Measurements from ENCODE around the gene COBL. TPM values are rescaled to one million over a fixed set of nuclear protein-coding genes. Genes with fewer than 3 reads are reported as not detected.

COBL gene
- total and polyA plus RNA-seq, 2 of the 8 experiments (the other 6 are each of a cell fraction or from before 2014, with no cell fraction given): 13.8 to 40.4 TPM

DNA sequence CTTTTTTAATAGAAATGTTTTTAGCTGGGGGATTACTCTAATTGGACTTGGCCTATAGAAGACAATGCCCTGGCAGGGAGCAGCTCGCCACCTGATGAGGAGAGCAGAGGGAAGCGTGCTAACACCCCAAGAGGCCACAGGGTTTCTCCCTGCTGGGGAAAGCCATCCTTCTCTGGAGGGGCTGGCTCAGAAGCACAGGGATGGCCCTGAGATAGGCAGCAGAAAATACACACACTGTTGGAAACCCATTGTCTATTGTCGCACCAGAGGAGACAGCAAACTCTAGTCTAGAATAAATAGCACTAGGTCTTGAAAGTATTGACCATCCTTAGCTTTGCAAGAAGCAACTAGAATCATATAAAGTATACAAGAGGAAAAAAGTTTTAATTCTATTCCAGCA lies 5.4 kb downstream of the COBL start (continued):
- TF ChIP-seq, protein P1, sequence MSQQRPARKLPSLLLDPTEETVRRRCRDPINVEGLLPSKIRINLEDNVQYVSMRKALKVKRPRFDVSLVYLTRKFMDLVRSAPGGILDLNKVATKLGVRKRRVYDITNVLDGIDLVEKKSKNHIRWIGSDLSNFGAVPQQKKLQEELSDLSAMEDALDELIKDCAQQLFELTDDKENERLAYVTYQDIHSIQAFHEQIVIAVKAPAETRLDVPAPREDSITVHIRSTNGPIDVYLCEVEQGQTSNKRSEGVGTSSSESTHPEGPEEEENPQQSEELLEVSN (IDR thresholded peaks at IDR 0.05): no peak
- no peak for TF ChIP-seq KDM1A (IDR thresholded peaks at IDR 0.05; ENCODE audit: borderline replicate concordance, low read length)
